Measurements from ENCODE around the gene KANSL2.
"Not testable (repeated sequence)": the region's sequence is repeated elsewhere in the genome, so short reads cannot be mapped to it uniquely, and the experiment has no call there.

Gene KANSL2

GRCh38 chr12:48668996-48669395 is 13.0 kb downstream of the KANSL2 start:
- H3K27ac ChIP-seq (ENCODE audit: low read length): no peak overlapping the region
- H3K4me2 ChIP-seq (ENCODE audit: insufficient read depth, low read length): no peak overlapping the region
- H3K36me3 ChIP-seq (ENCODE audit: insufficient read depth, low read length): peaks cover 91% of the 10 kb centered on the region
- no peaks in the 10 kb centered on the region for H3K4me1 ChIP-seq (ENCODE audit: insufficient read depth, low read length)
- no peak overlapping the region for H3K9ac ChIP-seq (ENCODE audit: low read depth, low read length)
- H3K79me2 ChIP-seq (ENCODE audit: insufficient read depth, low read length): peaks cover 64% of the 10 kb centered on the region
- ATAC-seq (ENCODE audit: insufficient read depth, low read depth) (no peak), DNase-seq (no peak)
- peaks cover 17% of the 10 kb centered on the region; the same call in 1 of the 2 replicates for H4K20me1 ChIP-seq (ENCODE audit: insufficient read depth, low read length)
- no peaks in the 10 kb centered on the region for H3K27me3 ChIP-seq (ENCODE audit: insufficient read depth, low read length, poor library complexity)
- TF ChIP-seq, protein P1, sequence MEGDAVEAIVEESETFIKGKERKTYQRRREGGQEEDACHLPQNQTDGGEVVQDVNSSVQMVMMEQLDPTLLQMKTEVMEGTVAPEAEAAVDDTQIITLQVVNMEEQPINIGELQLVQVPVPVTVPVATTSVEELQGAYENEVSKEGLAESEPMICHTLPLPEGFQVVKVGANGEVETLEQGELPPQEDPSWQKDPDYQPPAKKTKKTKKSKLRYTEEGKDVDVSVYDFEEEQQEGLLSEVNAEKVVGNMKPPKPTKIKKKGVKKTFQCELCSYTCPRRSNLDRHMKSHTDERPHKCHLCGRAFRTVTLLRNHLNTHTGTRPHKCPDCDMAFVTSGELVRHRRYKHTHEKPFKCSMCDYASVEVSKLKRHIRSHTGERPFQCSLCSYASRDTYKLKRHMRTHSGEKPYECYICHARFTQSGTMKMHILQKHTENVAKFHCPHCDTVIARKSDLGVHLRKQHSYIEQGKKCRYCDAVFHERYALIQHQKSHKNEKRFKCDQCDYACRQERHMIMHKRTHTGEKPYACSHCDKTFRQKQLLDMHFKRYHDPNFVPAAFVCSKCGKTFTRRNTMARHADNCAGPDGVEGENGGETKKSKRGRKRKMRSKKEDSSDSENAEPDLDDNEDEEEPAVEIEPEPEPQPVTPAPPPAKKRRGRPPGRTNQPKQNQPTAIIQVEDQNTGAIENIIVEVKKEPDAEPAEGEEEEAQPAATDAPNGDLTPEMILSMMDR (IDR thresholded peaks at IDR 0.05; ENCODE audit: borderline replicate concordance, extremely low read depth, low read length, poor library complexity, severe bottlenecking): no peak
- no peak for TF ChIP-seq EZH2 (IDR thresholded peaks at IDR 0.05; ENCODE audit: borderline replicate concordance, low read depth, low read length, severe bottlenecking)
- no peak overlapping the region for H2AFZ ChIP-seq (ENCODE audit: low read depth, low read length)
- H3K9me3 ChIP-seq (ENCODE audit: insufficient read depth, low read length, severe bottlenecking): no peaks in the 10 kb centered on the region
- no peak overlapping the region for H3K4me3 ChIP-seq (ENCODE audit: low read depth in 1 of 2, low read length in 2 of 2)

DNA sequence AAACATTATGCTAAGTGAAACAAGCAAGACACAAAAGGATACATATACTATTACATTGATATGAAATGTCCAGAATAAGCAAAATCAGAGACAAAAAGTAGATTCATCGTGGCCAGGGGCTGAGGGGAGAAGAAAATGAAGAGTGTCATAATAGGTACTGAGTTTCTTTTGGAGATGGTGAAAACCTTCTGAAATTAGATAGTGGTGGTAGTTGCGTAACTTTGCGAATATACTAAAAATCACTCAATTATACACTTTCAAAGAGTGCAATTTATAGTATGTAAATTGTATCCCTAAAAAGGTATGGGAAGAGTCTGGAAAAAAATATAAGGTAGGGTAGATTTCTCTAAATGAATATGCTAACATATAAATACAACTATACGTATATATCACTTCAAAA is 22.2 kb downstream of the KANSL2 start:
- H3K4me3 ChIP-seq (ENCODE audit: low read depth in 1 of 2, low read length in 2 of 2): no peak overlapping the region
- H4K20me1 ChIP-seq (ENCODE audit: insufficient read depth, low read length): peaks cover 13% of the 10 kb centered on the region; the same call in 1 of the 2 replicates
- no peak for TF ChIP-seq EZH2 (IDR thresholded peaks at IDR 0.05; ENCODE audit: borderline replicate concordance, low read depth, low read length, severe bottlenecking)
- TF ChIP-seq, protein P1 (IDR thresholded peaks at IDR 0.05; ENCODE audit: borderline replicate concordance, extremely low read depth, low read length, poor library complexity, severe bottlenecking): no peak
- no peak for ATAC-seq (ENCODE audit: insufficient read depth, low read depth)
- H3K27me3 ChIP-seq (ENCODE audit: insufficient read depth, low read length, poor library complexity): no peaks in the 10 kb centered on the region
- no peak overlapping the region for H3K27ac ChIP-seq (ENCODE audit: low read length)
- H3K9me3 ChIP-seq (ENCODE audit: insufficient read depth, low read length, severe bottlenecking): no peaks in the 10 kb centered on the region
- H2AFZ ChIP-seq (ENCODE audit: low read depth, low read length): no peak overlapping the region
- no peak overlapping the region for H3K4me2 ChIP-seq (ENCODE audit: insufficient read depth, low read length)
- H3K79me2 ChIP-seq (ENCODE audit: insufficient read depth, low read length): peaks cover 12% of the 10 kb centered on the region; the same call in 1 of the 2 replicates
- H3K4me1 ChIP-seq (ENCODE audit: insufficient read depth, low read length): no peaks in the 10 kb centered on the region
- H3K36me3 ChIP-seq (ENCODE audit: insufficient read depth, low read length): peaks cover 89% of the 10 kb centered on the region
- H3K9ac ChIP-seq (ENCODE audit: low read depth, low read length): no peak overlapping the region
- DNase-seq: no peak

DNA sequence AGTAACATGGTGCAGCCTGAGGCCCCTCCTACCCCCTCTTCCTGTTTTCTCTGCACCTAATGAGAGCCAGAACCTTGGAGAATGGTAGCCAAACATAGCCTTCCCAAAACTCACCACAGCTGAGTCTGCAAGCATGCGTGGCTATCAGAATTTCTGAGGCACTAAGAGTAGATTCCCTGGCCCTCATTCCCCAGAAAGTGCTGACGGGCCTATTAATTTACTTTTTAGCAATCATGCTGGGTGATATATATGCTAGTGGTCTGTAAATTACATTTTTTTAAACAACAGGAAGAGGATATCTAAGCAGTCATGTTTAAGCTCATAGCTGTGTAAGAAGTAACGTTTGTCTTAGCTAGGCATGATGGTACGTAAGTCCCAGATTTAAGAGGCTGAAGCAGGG is 30.4 kb downstream of the KANSL2 start:
- Histone ChIP-seq H3K27ac (ENCODE audit: low read length) (no peak overlapping the region), H3K79me2 (ENCODE audit: insufficient read depth, low read length) (no peaks in the 10 kb centered on the region), H3K9me3 (ENCODE audit: insufficient read depth, low read length, severe bottlenecking) (no peaks in the 10 kb centered on the region), H4K20me1 (ENCODE audit: insufficient read depth, low read length) (peaks cover 11% of the 10 kb centered on the region; the same call in 1 of the 2 replicates), H3K4me2 (ENCODE audit: insufficient read depth, low read length) (no peak overlapping the region), H3K4me3 (ENCODE audit: low read depth in 1 of 2, low read length in 2 of 2) (no peak overlapping the region), H3K9ac (ENCODE audit: low read depth, low read length) (no peak overlapping the region), H3K36me3 (ENCODE audit: insufficient read depth, low read length) (peaks cover 75% of the 10 kb centered on the region), H3K27me3 (ENCODE audit: insufficient read depth, low read length, poor library complexity) (no peaks in the 10 kb centered on the region), H3K4me1 (ENCODE audit: insufficient read depth, low read length) (no peaks in the 10 kb centered on the region), H2AFZ (ENCODE audit: low read depth, low read length) (no peak overlapping the region)
- TF ChIP-seq, protein P1 (IDR thresholded peaks at IDR 0.05; ENCODE audit: borderline replicate concordance, extremely low read depth, low read length, poor library complexity, severe bottlenecking): no peak
- TF ChIP-seq EZH2 (IDR thresholded peaks at IDR 0.05; ENCODE audit: borderline replicate concordance, low read depth, low read length, severe bottlenecking): no peak
- DNase-seq (no peak), ATAC-seq (ENCODE audit: insufficient read depth, low read depth) (no peak)

DNA sequence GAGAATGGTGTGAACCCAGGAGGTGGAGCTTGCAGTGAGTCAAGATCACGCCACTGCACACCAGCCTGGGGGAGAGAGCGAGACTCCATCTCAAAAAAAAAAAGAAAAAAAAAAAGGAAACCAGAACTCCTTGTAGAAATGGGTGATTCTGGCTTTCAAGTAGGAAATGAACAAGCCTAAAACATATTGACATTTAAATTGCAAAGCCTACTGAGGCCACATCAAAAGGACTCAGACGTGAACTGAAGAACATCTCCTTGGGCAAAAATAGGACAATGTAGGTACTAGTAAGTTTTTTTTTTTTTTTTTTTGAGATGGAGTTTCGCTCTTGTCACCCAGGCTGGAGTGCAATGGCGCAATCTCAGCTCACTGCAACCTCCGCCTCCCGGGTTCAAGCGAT is 36.7 kb downstream of the KANSL2 start:
- H2AFZ ChIP-seq (ENCODE audit: low read depth, low read length); H3K4me3 ChIP-seq (ENCODE audit: low read depth in 1 of 2, low read length in 2 of 2); DNase-seq; H3K4me1 ChIP-seq (ENCODE audit: insufficient read depth, low read length); H4K20me1 ChIP-seq (ENCODE audit: insufficient read depth, low read length); H3K27ac ChIP-seq (ENCODE audit: low read length); H3K4me2 ChIP-seq (ENCODE audit: insufficient read depth, low read length); ATAC-seq (ENCODE audit: insufficient read depth, low read depth); H3K27me3 ChIP-seq (ENCODE audit: insufficient read depth, low read length, poor library complexity); H3K9ac ChIP-seq (ENCODE audit: low read depth, low read length); H3K79me2 ChIP-seq (ENCODE audit: insufficient read depth, low read length): not testable (repeated sequence)
- H3K36me3 ChIP-seq (ENCODE audit: insufficient read depth, low read length): peaks cover 48% of the 10 kb centered on the region
- peaks cover 15% of the 10 kb centered on the region for H3K9me3 ChIP-seq (ENCODE audit: insufficient read depth, low read length, severe bottlenecking)
